Neural cell (in vitro differentiated cells): ENCODE data around the gene CDCA3. TPM values are rescaled to one million over a fixed set of nuclear protein-coding genes. Genes with fewer than 3 reads are reported as not detected.
A peak's percentile ranks its signal among the peaks of the same experiment; 100 is the strongest.

Experiments used
- H2AFZ ChIP-seq: fragments of 200-600, 300-800 bp; sonication (generic), shearing (Covaris generic); 2 replicates; pipeline ENCODE4 v1.6.0; 2014; ENCODE audit warnings: low read depth, mild to moderate bottlenecking, antibody characterized with exemption, low read length, moderate library complexity
- H3F3A ChIP-seq: fragments of 200-600 bp; shearing (Covaris generic); 2 replicates; pipeline ENCODE4 v1.6.1; 2016; ENCODE audit warnings: mild to moderate bottlenecking, moderate library complexity, mixed read lengths, antibody characterized with exemption, low read length; ENCODE audit not compliant: insufficient read depth, poor library complexity, severe bottlenecking
- H3K27ac ChIP-seq: fragments of 200-600, 300-800 bp; sonication (generic), shearing (Covaris generic); 2 replicates; pipeline ENCODE4 v1.5.1; 2014; ENCODE audit warnings: mild to moderate bottlenecking, low read length, moderate library complexity
- H3K27me3 ChIP-seq: fragments of 300-800, 200-600 bp; sonication (generic), shearing (Covaris generic); 2 replicates; pipeline ENCODE4 v1.6.0; 2014; ENCODE audit warnings: mild to moderate bottlenecking, low read depth, low read length, moderate library complexity; ENCODE audit not compliant: insufficient read depth
- H3K36me3 ChIP-seq: fragments of 300-800, 200-600 bp; sonication (generic), shearing (Covaris generic); 2 replicates; pipeline ENCODE4 v1.5.1; 2014; ENCODE audit warnings: mild to moderate bottlenecking, antibody characterized with exemption, low read length, moderate library complexity; ENCODE audit not compliant: insufficient read depth
- H3K4me2 ChIP-seq: fragments of 300-800, 200-600 bp; sonication (generic), shearing (Covaris generic); 2 replicates; pipeline ENCODE4 v1.6.0; 2014; ENCODE audit warnings: mild to moderate bottlenecking, low read length
- H3K4me3 ChIP-seq: fragments of 300-800, 200-600 bp; sonication (generic), shearing (Covaris generic); 2 replicates; pipeline ENCODE4 v1.5.1; 2014; ENCODE audit warnings: mild to moderate bottlenecking, low read length, moderate library complexity
- H3K79me2 ChIP-seq: fragments of 200-600 bp; shearing (Covaris generic); replicated peaks from 2 replicates; pipeline ENCODE4 v1.6.0; 2014; ENCODE audit warnings: mild to moderate bottlenecking, low read length, moderate library complexity; ENCODE audit not compliant: insufficient read depth
- H3K9ac ChIP-seq: fragments of 300-800, 200-600 bp; sonication (generic), shearing (Covaris generic); 2 replicates; pipeline ENCODE4 v1.6.1; 2016; ENCODE audit warnings: mild to moderate bottlenecking, low read length, mixed read lengths
- H3K9me2 ChIP-seq: fragments of 200-600 bp; shearing (Covaris generic); 2 replicates; pipeline ENCODE4 v1.6.1; 2016; ENCODE audit warnings: mild to moderate bottlenecking, low read length, mixed read lengths; ENCODE audit not compliant: insufficient read depth
- H3K9me3 ChIP-seq: fragments of 200-600, 300-800 bp; sonication (generic), shearing (Covaris generic); 2 replicates; pipeline ENCODE4 v1.6.1; 2016; ENCODE audit warnings: mild to moderate bottlenecking, mixed run types, low read length, moderate library complexity, mixed read lengths
- H4K20me1 ChIP-seq: fragments of 200-600 bp; shearing (Covaris generic); 2 replicates; pipeline ENCODE4 v1.6.1; 2016; ENCODE audit warnings: mild to moderate bottlenecking, mixed run types; ENCODE audit not compliant: insufficient read depth
- EP300 ChIP-seq: fragments of 450-650 bp; conservative IDR thresholded peaks from 2 replicates; pipeline ENCODE4 v1.6.1; 2014; ENCODE audit warnings: antibody characterized with exemption, mild to moderate bottlenecking, moderate library complexity; ENCODE audit not compliant: poor library complexity, severe bottlenecking
- EZH2 ChIP-seq: fragments of 200-600, 300-800 bp; shearing (Covaris generic), sonication (generic); IDR thresholded peaks from 2 replicates; pipeline ENCODE4 v1.6.1; 2014; ENCODE audit warnings: antibody characterized with exemption, low read length, borderline replicate concordance, mild to moderate bottlenecking; ENCODE audit not compliant: insufficient read depth, poor library complexity, severe bottlenecking
- MXI1 ChIP-seq: fragments of 450-650 bp; conservative IDR thresholded peaks from 2 replicates; pipeline ENCODE4 v1.6.1; 2014; ENCODE audit warnings: antibody characterized with exemption, mild to moderate bottlenecking; ENCODE audit not compliant: poor library complexity, severe bottlenecking
- POLR2AphosphoS5 ChIP-seq: IDR thresholded peaks from 2 replicates; pipeline ENCODE4 v1.6.1; 2012
- RAD21 ChIP-seq: fragments of 450-650 bp; conservative IDR thresholded peaks from 2 replicates; pipeline ENCODE4 v1.6.1; 2014; ENCODE audit warnings: antibody characterized with exemption, mild to moderate bottlenecking, moderate library complexity
- SMC3 ChIP-seq: fragments of 450-650 bp; conservative IDR thresholded peaks from 2 replicates; pipeline ENCODE4 v1.6.1; 2014; ENCODE audit warnings: antibody characterized with exemption, mild to moderate bottlenecking, moderate library complexity; ENCODE audit not compliant: poor library complexity
- TAF1 ChIP-seq: IDR thresholded peaks from 2 replicates; pipeline ENCODE4 v1.6.1; 2012; ENCODE audit warnings: low read depth
- polyA plus RNA-seq: library from polyadenylated mRNA; depleted of rRNA; stranded (reverse); fragments of >200 nt; gene quantifications from 2 replicates; pipeline ENCODE4 v1.2.3, GENCODE V29; 2014
- TF ChIP-seq, protein P1 (sequence below): IDR thresholded peaks from 2 replicates; pipeline ENCODE4 v1.6.1; 2012; ENCODE audit warnings: borderline replicate concordance
- TF ChIP-seq, protein P2 (sequence below): fragments of 450-650 bp; IDR thresholded peaks from 2 replicates; pipeline ENCODE4 v1.5.1; 2014; ENCODE audit warnings: antibody characterized with exemption, mild to moderate bottlenecking, moderate library complexity; ENCODE audit not compliant: poor library complexity, severe bottlenecking

The CDCA3 gene
- polyA plus RNA-seq, 1 donor from 2014 or later: 7.3 TPM

DNA sequence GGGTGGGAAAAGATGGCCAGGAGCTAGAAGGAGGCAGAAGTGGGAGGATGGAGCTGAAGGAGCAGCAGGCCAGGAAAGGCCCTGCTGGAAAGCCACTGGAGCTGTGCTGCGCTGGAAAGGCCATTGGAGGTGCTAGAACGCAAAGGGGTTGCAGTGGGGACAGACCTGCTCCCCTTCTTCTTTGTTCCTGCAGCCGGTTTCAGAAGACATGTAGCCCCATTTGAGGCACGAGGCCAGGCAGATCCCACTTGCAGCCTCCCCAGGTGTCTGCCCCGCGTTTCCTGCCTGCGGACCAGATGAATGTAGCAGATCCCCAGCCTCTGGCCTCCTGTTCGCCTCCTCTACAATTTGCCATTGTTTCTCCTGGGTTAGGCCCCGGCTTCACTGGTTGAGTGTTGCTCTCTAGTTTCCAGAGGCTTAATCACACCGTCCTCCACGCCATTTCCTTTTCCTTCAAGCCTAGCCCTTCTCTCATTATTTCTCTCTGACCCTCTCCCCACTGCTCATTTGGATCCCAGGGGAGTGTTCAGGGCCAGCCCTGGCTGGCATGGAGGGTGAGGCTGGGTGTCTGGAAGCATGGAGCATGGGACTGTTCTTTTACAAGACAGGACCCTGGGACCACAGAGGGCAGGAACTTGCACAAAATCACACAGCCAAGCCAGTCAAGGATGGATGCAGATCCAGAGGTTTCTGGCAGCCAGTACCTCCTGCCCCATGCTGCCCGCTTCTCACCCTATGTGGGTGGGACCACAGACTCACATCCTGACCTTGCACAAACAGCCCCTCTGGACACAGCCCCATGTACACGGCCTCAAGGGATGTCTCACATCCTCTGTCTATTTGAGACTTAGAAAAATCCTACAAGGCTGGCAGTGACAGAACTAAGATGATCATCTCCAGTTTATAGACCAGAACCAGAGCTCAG is 31.7 kb downstream of the CDCA3 start:
- H3K4me2 ChIP-seq: no peak overlapping the region
- no peak overlapping the region for H2AFZ ChIP-seq
- H3K9me2 ChIP-seq: no peaks in the 10 kb centered on the region
- H3F3A ChIP-seq: no peaks in the 10 kb centered on the region
- no peaks in the 10 kb centered on the region for H3K9me3 ChIP-seq
- H3K4me3 ChIP-seq: no peak overlapping the region
- H3K27ac ChIP-seq: peak overlapping the region; percentile 88
- TF ChIP-seq, protein P1, sequence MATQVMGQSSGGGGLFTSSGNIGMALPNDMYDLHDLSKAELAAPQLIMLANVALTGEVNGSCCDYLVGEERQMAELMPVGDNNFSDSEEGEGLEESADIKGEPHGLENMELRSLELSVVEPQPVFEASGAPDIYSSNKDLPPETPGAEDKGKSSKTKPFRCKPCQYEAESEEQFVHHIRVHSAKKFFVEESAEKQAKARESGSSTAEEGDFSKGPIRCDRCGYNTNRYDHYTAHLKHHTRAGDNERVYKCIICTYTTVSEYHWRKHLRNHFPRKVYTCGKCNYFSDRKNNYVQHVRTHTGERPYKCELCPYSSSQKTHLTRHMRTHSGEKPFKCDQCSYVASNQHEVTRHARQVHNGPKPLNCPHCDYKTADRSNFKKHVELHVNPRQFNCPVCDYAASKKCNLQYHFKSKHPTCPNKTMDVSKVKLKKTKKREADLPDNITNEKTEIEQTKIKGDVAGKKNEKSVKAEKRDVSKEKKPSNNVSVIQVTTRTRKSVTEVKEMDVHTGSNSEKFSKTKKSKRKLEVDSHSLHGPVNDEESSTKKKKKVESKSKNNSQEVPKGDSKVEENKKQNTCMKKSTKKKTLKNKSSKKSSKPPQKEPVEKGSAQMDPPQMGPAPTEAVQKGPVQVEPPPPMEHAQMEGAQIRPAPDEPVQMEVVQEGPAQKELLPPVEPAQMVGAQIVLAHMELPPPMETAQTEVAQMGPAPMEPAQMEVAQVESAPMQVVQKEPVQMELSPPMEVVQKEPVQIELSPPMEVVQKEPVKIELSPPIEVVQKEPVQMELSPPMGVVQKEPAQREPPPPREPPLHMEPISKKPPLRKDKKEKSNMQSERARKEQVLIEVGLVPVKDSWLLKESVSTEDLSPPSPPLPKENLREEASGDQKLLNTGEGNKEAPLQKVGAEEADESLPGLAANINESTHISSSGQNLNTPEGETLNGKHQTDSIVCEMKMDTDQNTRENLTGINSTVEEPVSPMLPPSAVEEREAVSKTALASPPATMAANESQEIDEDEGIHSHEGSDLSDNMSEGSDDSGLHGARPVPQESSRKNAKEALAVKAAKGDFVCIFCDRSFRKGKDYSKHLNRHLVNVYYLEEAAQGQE: no peak
- TF ChIP-seq TAF1 (no peak), MXI1 (no peak), EP300 (no peak), SMC3 (no peak), RAD21 (no peak), POLR2AphosphoS5 (no peak), EZH2 (no peak)
- TF ChIP-seq, protein P2, sequence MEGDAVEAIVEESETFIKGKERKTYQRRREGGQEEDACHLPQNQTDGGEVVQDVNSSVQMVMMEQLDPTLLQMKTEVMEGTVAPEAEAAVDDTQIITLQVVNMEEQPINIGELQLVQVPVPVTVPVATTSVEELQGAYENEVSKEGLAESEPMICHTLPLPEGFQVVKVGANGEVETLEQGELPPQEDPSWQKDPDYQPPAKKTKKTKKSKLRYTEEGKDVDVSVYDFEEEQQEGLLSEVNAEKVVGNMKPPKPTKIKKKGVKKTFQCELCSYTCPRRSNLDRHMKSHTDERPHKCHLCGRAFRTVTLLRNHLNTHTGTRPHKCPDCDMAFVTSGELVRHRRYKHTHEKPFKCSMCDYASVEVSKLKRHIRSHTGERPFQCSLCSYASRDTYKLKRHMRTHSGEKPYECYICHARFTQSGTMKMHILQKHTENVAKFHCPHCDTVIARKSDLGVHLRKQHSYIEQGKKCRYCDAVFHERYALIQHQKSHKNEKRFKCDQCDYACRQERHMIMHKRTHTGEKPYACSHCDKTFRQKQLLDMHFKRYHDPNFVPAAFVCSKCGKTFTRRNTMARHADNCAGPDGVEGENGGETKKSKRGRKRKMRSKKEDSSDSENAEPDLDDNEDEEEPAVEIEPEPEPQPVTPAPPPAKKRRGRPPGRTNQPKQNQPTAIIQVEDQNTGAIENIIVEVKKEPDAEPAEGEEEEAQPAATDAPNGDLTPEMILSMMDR: no peak
- H3K9ac ChIP-seq: peak overlapping the region; percentile 88
- peaks cover 25% of the 10 kb centered on the region for H3K79me2 ChIP-seq
- no peaks in the 10 kb centered on the region for H4K20me1 ChIP-seq
- no peaks in the 10 kb centered on the region for H3K27me3 ChIP-seq
- H3K36me3 ChIP-seq: no peaks in the 10 kb centered on the region

DNA sequence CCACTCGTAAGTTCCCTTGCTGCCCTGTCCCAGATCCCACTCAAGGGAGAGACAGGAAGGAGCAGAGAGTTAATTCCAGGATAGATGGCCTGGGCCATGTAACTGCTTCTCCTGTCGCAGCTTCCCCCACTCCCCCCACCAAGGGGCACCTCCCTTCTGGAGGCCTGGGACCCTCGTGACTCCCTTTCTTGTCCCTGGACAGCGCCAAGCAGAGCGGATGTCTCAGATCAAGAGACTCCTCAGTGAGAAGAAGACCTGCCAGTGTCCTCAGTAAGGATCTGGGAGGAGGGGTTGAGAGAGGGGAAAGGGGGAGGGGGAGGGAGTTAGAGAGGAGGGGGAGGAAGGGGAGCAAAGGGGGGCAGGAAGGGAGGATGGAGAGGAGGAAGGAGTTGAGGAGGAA is 32.4 kb downstream of the CDCA3 start:
- no peak overlapping the region for H3K4me2 ChIP-seq
- H3K9me2 ChIP-seq: no peaks in the 10 kb centered on the region
- H3F3A ChIP-seq: no peaks in the 10 kb centered on the region
- TF ChIP-seq RAD21 (no peak), SMC3 (no peak), EZH2 (no peak), TAF1 (no peak), EP300 (no peak), POLR2AphosphoS5 (no peak), MXI1 (no peak)
- TF ChIP-seq, protein P2: no peak
- TF ChIP-seq, protein P1: no peak
- no peaks in the 10 kb centered on the region for H4K20me1 ChIP-seq
- H3K36me3 ChIP-seq: no peaks in the 10 kb centered on the region
- H3K27ac ChIP-seq: no peak overlapping the region
- H3K4me3 ChIP-seq: no peak overlapping the region
- no peak overlapping the region for H2AFZ ChIP-seq
- H3K79me2 ChIP-seq: peaks cover 25% of the 10 kb centered on the region
- no peaks in the 10 kb centered on the region for H3K27me3 ChIP-seq
- no peaks in the 10 kb centered on the region for H3K9me3 ChIP-seq
- no peak overlapping the region for H3K9ac ChIP-seq
